WTC11 (cell line): ENCODE data around the gene YAP1. TPM values are rescaled to one million over a fixed set of nuclear protein-coding genes. Genes with fewer than 3 reads are reported as not detected.

Experiments used
- ATAC-seq: fragments of 200-7000 bp; cut with Tn5 transposase; 2 replicates; pipeline ENCODE4 v1.10.0; 2021; ENCODE audit warnings: mild to moderate bottlenecking, moderate library complexity
- CTCF ChIA-PET: fragments of 300-600 bp; sonication (Branson Sonifier 250); formaldehyde crosslinking; loops from one replicate; lab custom pipeline; 2021; ENCODE audit warnings: antibody characterized with exemption; lab: Charles Lee
- POLR2A ChIA-PET: fragments of 350-600 bp; sonication (Branson Sonifier 250); formaldehyde crosslinking; loops from one replicate; lab custom pipeline; 2021; ENCODE audit warnings: antibody characterized with exemption; lab: Charles Lee
- DNase-seq: peaks from one replicate; pipeline ENCODE4 v3.0.0; 2021; ENCODE audit warnings: low spot score
- H3K27ac Mint-ChIP-seq: 2 replicates; pipeline ENCODE4 v1.8.0; 2021; ENCODE audit warnings: mixed read lengths
- H3K27me3 Mint-ChIP-seq: 2 replicates; pipeline ENCODE4 v1.8.0; 2021; ENCODE audit warnings: low read depth, mild to moderate bottlenecking, moderate library complexity, mixed read lengths
- H3K36me3 Mint-ChIP-seq: 2 replicates; pipeline ENCODE4 v1.8.0; 2021; ENCODE audit warnings: mixed read lengths
- H3K4me1 Mint-ChIP-seq: 2 replicates; pipeline ENCODE4 v1.8.0; 2022; ENCODE audit warnings: mixed read lengths
- H3K4me3 Mint-ChIP-seq: 2 replicates; pipeline ENCODE4 v1.8.0; 2021; ENCODE audit warnings: mild to moderate bottlenecking, moderate library complexity, mixed read lengths
- H3K9me3 Mint-ChIP-seq: 2 replicates; pipeline ENCODE4 v1.8.0; 2021; ENCODE audit warnings: mixed read lengths
- ARID4B ChIP-seq: sonication (generic); formaldehyde crosslinking; IDR thresholded peaks from 2 replicates; pipeline ENCODE4 v1.8.0; 2023; ENCODE audit warnings: missing genetic modification reagents, mild to moderate bottlenecking, borderline replicate concordance
- ATF6 ChIP-seq: sonication (generic); formaldehyde crosslinking; IDR thresholded peaks from 2 replicates; pipeline ENCODE4 v1.8.1; 2023; ENCODE audit warnings: mild to moderate bottlenecking, missing genetic modification reagents
- EMX1 ChIP-seq: fragments of 250-450 bp; sonication (Bioruptor Pico); IDR thresholded peaks from 2 replicates; pipeline ENCODE4 v1.8.0; 2021; ENCODE audit warnings: mild to moderate bottlenecking
- ESRRA ChIP-seq: sonication (generic); formaldehyde crosslinking; IDR thresholded peaks from 2 replicates; pipeline ENCODE4 v1.8.1; 2022; ENCODE audit warnings: mild to moderate bottlenecking, missing genetic modification reagents, borderline replicate concordance
- IRF2 ChIP-seq: sonication (generic); formaldehyde crosslinking; IDR thresholded peaks from 2 replicates; pipeline ENCODE4 v1.8.0; 2022; ENCODE audit warnings: low read depth, missing genetic modification reagents, borderline replicate concordance
- JAZF1 ChIP-seq: fragments of 250-450 bp; sonication (Bioruptor Pico); IDR thresholded peaks from 2 replicates; pipeline ENCODE4 v1.9.0; 2021; ENCODE audit warnings: moderate library complexity, mild to moderate bottlenecking, inconsistent platforms
- MYBL2 ChIP-seq: sonication (generic); formaldehyde crosslinking; IDR thresholded peaks from 2 replicates; pipeline ENCODE4 v1.8.1; 2023; ENCODE audit warnings: mild to moderate bottlenecking, moderate library complexity, missing genetic modification reagents
- NR1H2 ChIP-seq: sonication (generic); formaldehyde crosslinking; IDR thresholded peaks from 2 replicates; pipeline ENCODE4 v1.9.0; 2021; ENCODE audit warnings: mild to moderate bottlenecking, moderate library complexity, missing genetic modification reagents
- ZMAT4 ChIP-seq: fragments of 250-450 bp; sonication (Bioruptor Pico); IDR thresholded peaks from 2 replicates; pipeline ENCODE4 v1.9.0; 2021; ENCODE audit warnings: mild to moderate bottlenecking
- ZNF317 ChIP-seq: sonication (generic); formaldehyde crosslinking; IDR thresholded peaks from 2 replicates; pipeline ENCODE4 v1.8.1; 2023; ENCODE audit warnings: low read depth, mild to moderate bottlenecking, moderate library complexity, missing genetic modification reagents, borderline replicate concordance
- ZNF416 ChIP-seq: fragments of 250-450 bp; sonication (Bioruptor Pico); IDR thresholded peaks from 2 replicates; pipeline ENCODE4 v1.9.0; 2021; ENCODE audit warnings: mild to moderate bottlenecking, inconsistent platforms
- ZSCAN18 ChIP-seq: fragments of 250-450 bp; sonication (Bioruptor Pico); IDR thresholded peaks from 2 replicates; pipeline ENCODE4 v2.1.2; 2022; ENCODE audit warnings: mild to moderate bottlenecking, moderate library complexity
- total RNA-seq: library from RNA; stranded (reverse); gene quantifications from 3 replicates; pipeline ENCODE4 v1.2.3, GENCODE V29; 2021
- TF ChIP-seq, protein P1 (sequence below): sonication (generic); formaldehyde crosslinking; IDR thresholded peaks from 2 replicates; pipeline ENCODE4 v1.8.0; 2022; ENCODE audit warnings: missing genetic modification reagents
- TF ChIP-seq, protein P2 (sequence below): sonication (generic); formaldehyde crosslinking; IDR thresholded peaks from 2 replicates; pipeline ENCODE4 v1.8.1; 2022; ENCODE audit warnings: low read depth, missing genetic modification reagents, borderline replicate concordance

YAP1 gene
- total RNA-seq, 1 experiment from 2014 or later: 88.7 TPM

DNA sequence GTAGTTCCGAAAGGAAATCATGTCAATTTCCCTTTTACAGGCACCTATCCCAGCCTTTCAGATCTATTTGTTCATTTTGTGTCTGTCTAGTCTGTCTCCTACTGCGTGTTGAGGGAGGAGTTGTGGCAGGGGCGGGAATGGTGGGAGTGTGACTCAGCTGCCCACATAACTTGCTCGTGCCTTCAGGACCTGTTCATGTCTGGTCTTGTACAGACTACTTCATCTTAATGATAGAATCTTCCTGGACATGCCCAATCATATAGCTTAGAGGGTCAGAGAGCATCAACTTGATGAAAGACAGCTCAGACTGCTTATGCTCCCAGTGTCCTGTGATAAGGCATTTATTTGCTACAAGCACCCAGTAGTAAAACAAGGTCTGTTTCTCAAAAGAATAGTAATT, 146.0 kb downstream of the YAP1 start (continued):
- TF ChIP-seq, protein P1, sequence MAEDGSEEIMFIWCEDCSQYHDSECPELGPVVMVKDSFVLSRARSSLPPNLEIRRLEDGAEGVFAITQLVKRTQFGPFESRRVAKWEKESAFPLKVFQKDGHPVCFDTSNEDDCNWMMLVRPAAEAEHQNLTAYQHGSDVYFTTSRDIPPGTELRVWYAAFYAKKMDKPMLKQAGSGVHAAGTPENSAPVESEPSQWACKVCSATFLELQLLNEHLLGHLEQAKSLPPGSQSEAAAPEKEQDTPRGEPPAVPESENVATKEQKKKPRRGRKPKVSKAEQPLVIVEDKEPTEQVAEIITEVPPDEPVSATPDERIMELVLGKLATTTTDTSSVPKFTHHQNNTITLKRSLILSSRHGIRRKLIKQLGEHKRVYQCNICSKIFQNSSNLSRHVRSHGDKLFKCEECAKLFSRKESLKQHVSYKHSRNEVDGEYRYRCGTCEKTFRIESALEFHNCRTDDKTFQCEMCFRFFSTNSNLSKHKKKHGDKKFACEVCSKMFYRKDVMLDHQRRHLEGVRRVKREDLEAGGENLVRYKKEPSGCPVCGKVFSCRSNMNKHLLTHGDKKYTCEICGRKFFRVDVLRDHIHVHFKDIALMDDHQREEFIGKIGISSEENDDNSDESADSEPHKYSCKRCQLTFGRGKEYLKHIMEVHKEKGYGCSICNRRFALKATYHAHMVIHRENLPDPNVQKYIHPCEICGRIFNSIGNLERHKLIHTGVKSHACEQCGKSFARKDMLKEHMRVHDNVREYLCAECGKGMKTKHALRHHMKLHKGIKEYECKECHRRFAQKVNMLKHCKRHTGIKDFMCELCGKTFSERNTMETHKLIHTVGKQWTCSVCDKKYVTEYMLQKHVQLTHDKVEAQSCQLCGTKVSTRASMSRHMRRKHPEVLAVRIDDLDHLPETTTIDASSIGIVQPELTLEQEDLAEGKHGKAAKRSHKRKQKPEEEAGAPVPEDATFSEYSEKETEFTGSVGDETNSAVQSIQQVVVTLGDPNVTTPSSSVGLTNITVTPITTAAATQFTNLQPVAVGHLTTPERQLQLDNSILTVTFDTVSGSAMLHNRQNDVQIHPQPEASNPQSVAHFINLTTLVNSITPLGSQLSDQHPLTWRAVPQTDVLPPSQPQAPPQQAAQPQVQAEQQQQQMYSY (CRISPR knock-in tag): no peak
- TF ChIP-seq ZNF317 (CRISPR knock-in tag) (no peak), MYBL2 (CRISPR knock-in tag) (no peak), JAZF1 (CRISPR knock-in tag) (no peak), ZSCAN18 (CRISPR knock-in tag) (no peak), ESRRA (CRISPR knock-in tag) (no peak), NR1H2 (no peak), ATF6 (CRISPR knock-in tag) (no peak), ARID4B (CRISPR knock-in tag) (no peak), IRF2 (no peak)

GRCh38 chr11:102260241-102260640, 150.0 kb downstream of the YAP1 start:
- ChIA-PET POLR2A (interaction anchor here (0.7 to 1.0 kb wide), 2 partner anchors 8 to 17 kb away, joined by 3 read pairs; no protein-coding TSS in a partner anchor), CTCF (interaction anchor here (0.6 to 1.2 kb wide), 5 partner anchors 8 to 82 kb away, joined by 3 to 18 read pairs (median 4); no protein-coding TSS in a partner anchor)
- no peak overlapping the region for H3K4me3 Mint-ChIP-seq
- H3K27ac Mint-ChIP-seq: no peak overlapping the region
- no peaks in the 10 kb centered on the region; the same call in 1 of the 2 replicates for H3K36me3 Mint-ChIP-seq
- no peaks in the 10 kb centered on the region for H3K27me3 Mint-ChIP-seq
- ATAC-seq: peak; percentile 86
- no peak for DNase-seq
- H3K9me3 Mint-ChIP-seq: peaks cover 4% of the 10 kb centered on the region; the same call in 1 of the 2 replicates
- TF ChIP-seq ARID4B (CRISPR knock-in tag) (no peak), ZMAT4 (CRISPR knock-in tag) (no peak), ZNF416 (CRISPR knock-in tag) (no peak), ZSCAN18 (CRISPR knock-in tag) (no peak), EMX1 (CRISPR knock-in tag) (no peak)
- TF ChIP-seq, protein P2, sequence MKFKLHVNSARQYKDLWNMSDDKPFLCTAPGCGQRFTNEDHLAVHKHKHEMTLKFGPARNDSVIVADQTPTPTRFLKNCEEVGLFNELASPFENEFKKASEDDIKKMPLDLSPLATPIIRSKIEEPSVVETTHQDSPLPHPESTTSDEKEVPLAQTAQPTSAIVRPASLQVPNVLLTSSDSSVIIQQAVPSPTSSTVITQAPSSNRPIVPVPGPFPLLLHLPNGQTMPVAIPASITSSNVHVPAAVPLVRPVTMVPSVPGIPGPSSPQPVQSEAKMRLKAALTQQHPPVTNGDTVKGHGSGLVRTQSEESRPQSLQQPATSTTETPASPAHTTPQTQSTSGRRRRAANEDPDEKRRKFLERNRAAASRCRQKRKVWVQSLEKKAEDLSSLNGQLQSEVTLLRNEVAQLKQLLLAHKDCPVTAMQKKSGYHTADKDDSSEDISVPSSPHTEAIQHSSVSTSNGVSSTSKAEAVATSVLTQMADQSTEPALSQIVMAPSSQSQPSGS (CRISPR knock-in tag): no peak
- H3K4me1 Mint-ChIP-seq: peaks cover 15% of the 10 kb centered on the region
